Stromal cell of bone marrow (primary cell): ENCODE results near the gene RNF34.
A peak's percentile ranks its signal among the peaks of the same experiment; 100 is the strongest.

Experiments used
- DNase-seq: peaks from one replicate; pipeline ENCODE4 v3.0.0-alpha.2; 2012; ENCODE audit warnings: low read depth

The RNF34 gene

GRCh38 chr12:121466794-121467637, 67.1 kb downstream of the RNF34 start:
- peak; percentile 69 for DNase-seq

- DNase-seq, result no peak
Measured at GRCh38 chr12:121467638-121468498, 68.0 kb downstream of the RNF34 start.

GRCh38 chr12:121468499-121468801, 68.5 kb downstream of the RNF34 start:
- no peak for DNase-seq

GRCh38 chr12:121470751-121471150, 70.8 kb downstream of the RNF34 start:
- no peak for DNase-seq

GRCh38 chr12:121472150-121472905, 72.4 kb downstream of the RNF34 start:
- DNase-seq, result no peak
